Keratinocyte (primary cell): ENCODE data around the gene ERC2. TPM values are rescaled to one million over a fixed set of nuclear protein-coding genes. Genes with fewer than 3 reads are reported as not detected.

Experiments
- DNase-seq: peaks from one replicate; pipeline ENCODE4 v3.0.0-alpha.2; 2011; ENCODE audit warnings: low read depth, missing footprints, low spot score
- FAIRE-seq: peaks from 2 replicates; lab custom pipeline; 2011; peaks lifted over from hg19 to GRCh38; lab: Jason Lieb, UNC
- H2AFZ ChIP-seq: 2 replicates; pipeline ENCODE4 v1.6.0; 2012; ENCODE audit warnings: low read length, control low read depth, inconsistent platforms; ENCODE audit not compliant: control insufficient read depth
- H3K27ac ChIP-seq: 2 replicates; pipeline ENCODE4 v1.5.1; 2011; ENCODE audit warnings: low read length; ENCODE audit not compliant: control insufficient read depth, insufficient read depth
- H3K27me3 ChIP-seq: 3 replicates; pipeline ENCODE4 v1.6.0; 2011; ENCODE audit warnings: low read length; ENCODE audit not compliant: control insufficient read depth, insufficient read depth; ENCODE audit errors: extremely low read depth
- H3K36me3 ChIP-seq, 2 experiments: 2 replicates in 1 of 2; 3 replicates in 1 of 2; pipeline ENCODE4 v1.5.1; 2011; ENCODE audit warnings: low read length in 2 of 2, mild to moderate bottlenecking in 1 of 2; ENCODE audit not compliant: control insufficient read depth in 2 of 2, insufficient read depth in 2 of 2; ENCODE audit errors: extremely low read depth in 1 of 2
- H3K4me1 ChIP-seq: 3 replicates; pipeline ENCODE4 v1.5.1; 2011; ENCODE audit warnings: low read length; ENCODE audit not compliant: control insufficient read depth, insufficient read depth; ENCODE audit errors: extremely low read depth
- H3K4me2 ChIP-seq: 3 replicates; pipeline ENCODE4 v1.6.0; 2011; ENCODE audit warnings: low read depth, low read length; ENCODE audit not compliant: control insufficient read depth, insufficient read depth; ENCODE audit errors: extremely low read depth
- H3K4me3 ChIP-seq, 3 experiments: fragments of 200-600 bp in 1 of 3; sonication (generic) in 1 of 3; 2 replicates in 2 of 3; 3 replicates in 1 of 3; pipeline ENCODE4 v1.5.1; 2011 to 2016; ENCODE audit warnings: low read length in 3 of 3, mild to moderate bottlenecking in 3 of 3, control low read depth in 2 of 3, inconsistent platforms in 1 of 3, low read depth in 1 of 3, mixed read lengths in 1 of 3, mixed run types in 1 of 3, moderate library complexity in 1 of 3; ENCODE audit not compliant: control insufficient read depth in 2 of 3, insufficient read depth in 2 of 3; ENCODE audit errors: extremely low read depth in 1 of 3
- H3K79me2 ChIP-seq: 2 replicates; pipeline ENCODE4 v1.6.0; 2012; ENCODE audit warnings: low read length; ENCODE audit not compliant: control insufficient read depth, insufficient read depth
- H3K9ac ChIP-seq: 3 replicates; pipeline ENCODE4 v1.6.0; 2011; ENCODE audit warnings: low read length; ENCODE audit not compliant: control insufficient read depth, insufficient read depth; ENCODE audit errors: extremely low read depth
- H3K9me1 ChIP-seq: 3 replicates; pipeline ENCODE4 v1.6.0; 2011; ENCODE audit warnings: low read length; ENCODE audit not compliant: control insufficient read depth, insufficient read depth; ENCODE audit errors: extremely low read depth
- H3K9me3 ChIP-seq: 2 replicates; pipeline ENCODE4 v1.5.1; 2012; ENCODE audit warnings: low read depth, low read length; ENCODE audit not compliant: control insufficient read depth
- H4K20me1 ChIP-seq: 3 replicates; pipeline ENCODE4 v1.6.0; 2011; ENCODE audit warnings: low read length; ENCODE audit not compliant: control insufficient read depth, insufficient read depth; ENCODE audit errors: extremely low read depth
- EZH2 ChIP-seq: IDR thresholded peaks from one replicate; pipeline ENCODE4 v1.6.1; 2012; ENCODE audit warnings: inconsistent platforms, mild to moderate bottlenecking, low read length, moderate library complexity
- dilution Hi-C: fragments of 300-500 bp; cut with MboI; formaldehyde crosslinking; loops from one replicate; pipeline ENCODE4 v1.7.0; 2020; ENCODE audit warnings: low sequenced_read_pairs; ENCODE audit not compliant: extremely low pct_ligation_motif_present
- polyA plus RNA-seq, 5 experiments: library from polyadenylated mRNA; depleted of rRNA in 3 of 5; stranded (reverse) in 3 of 5; stranded (forward) in 1 of 5; unstranded in 1 of 5; fragments of >200 nt; gene quantifications; 1 replicate in 1 of 5; 2 replicates in 3 of 5; 3 replicates in 1 of 5; pipeline versions ENCODE4 v1.2.1 to v1.2.3, GENCODE V29; 2011 to 2012; ENCODE audit warnings: missing spikeins in 2 of 5, low read depth in 1 of 5, low replicate concordance in 1 of 5
- TF ChIP-seq, protein P1 (sequence below), 3 experiments: IDR thresholded peaks in 1 of 3; conservative IDR thresholded peaks in 1 of 3; optimal IDR thresholded peaks in 1 of 3; 2 replicates in 2 of 3; 3 replicates in 1 of 3; pipeline versions ENCODE3 to v1.5.1; 2011; ENCODE audit warnings: low read length in 3 of 3, mild to moderate bottlenecking in 3 of 3, moderate library complexity in 2 of 3, control low read depth in 1 of 3, inconsistent platforms in 1 of 3; ENCODE audit not compliant: insufficient read depth in 2 of 3; ENCODE audit errors: extremely low read depth in 1 of 3

ERC2 gene
- polyA plus RNA-seq, 1 donor (not counting 4 experiments of a cell fraction or from before 2014, with no cell fraction given): 0.08 TPM

DNA sequence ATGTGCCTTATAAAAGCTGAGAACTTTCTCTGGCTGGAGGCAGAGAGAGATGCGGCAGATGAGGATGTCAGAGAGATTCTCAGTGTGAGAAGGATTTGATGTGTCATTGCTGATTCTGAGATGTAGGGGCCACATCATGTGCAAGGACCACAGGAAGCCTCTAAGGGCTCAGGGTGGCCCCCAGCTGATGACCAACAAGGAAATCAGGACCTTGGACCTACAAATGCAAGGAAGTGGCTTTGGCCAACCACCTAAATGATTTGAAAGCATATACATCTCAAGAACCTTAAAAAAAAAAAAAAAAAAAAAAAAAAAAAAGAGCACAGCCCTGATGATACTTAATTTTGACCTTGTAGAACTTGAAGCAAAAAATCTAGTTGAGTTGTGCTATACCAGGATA lies 282.4 kb downstream of the ERC2 start:
- H3K9me3 ChIP-seq: no peaks in the 10 kb centered on the region
- no peak for DNase-seq
- dilution Hi-C loops: no loop called here

DNA sequence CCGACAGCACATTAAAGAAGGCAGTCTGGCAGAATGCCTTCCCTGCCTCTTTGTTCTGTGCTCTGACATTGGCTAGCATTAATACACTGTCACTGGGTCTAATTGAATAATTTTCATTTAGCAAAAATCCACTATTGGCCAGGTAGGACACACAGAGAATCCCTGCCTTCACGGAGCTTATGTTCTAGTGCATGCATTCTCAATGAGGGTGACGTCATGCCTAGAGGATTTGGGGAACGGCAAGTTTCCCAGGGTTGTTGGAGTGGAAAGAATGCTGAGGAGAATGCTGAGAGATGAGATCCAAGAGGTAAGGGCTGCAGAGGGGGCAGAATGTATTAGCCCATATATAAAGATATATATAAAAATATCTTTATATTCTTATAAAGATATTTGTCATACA lies 284.7 kb downstream of the ERC2 start:
- Histone ChIP-seq H3K4me1 (no peaks in the 10 kb centered on the region), H3K9me3 (no peaks in the 10 kb centered on the region), H3K4me2 (no peak overlapping the region), H4K20me1 (no peaks in the 10 kb centered on the region), H3K4me3 (no peak overlapping the region), H3K27ac (no peak overlapping the region), H3K27me3 (no peaks in the 10 kb centered on the region), H3K36me3 (no peaks in the 10 kb centered on the region), H3K79me2 (no peaks in the 10 kb centered on the region), H3K9me1 (no peaks in the 10 kb centered on the region), H2AFZ (no peak overlapping the region), H3K9ac (no peak overlapping the region)
- no peak for DNase-seq
- FAIRE-seq: no peak
- no peak for TF ChIP-seq EZH2
- TF ChIP-seq, protein P1, sequence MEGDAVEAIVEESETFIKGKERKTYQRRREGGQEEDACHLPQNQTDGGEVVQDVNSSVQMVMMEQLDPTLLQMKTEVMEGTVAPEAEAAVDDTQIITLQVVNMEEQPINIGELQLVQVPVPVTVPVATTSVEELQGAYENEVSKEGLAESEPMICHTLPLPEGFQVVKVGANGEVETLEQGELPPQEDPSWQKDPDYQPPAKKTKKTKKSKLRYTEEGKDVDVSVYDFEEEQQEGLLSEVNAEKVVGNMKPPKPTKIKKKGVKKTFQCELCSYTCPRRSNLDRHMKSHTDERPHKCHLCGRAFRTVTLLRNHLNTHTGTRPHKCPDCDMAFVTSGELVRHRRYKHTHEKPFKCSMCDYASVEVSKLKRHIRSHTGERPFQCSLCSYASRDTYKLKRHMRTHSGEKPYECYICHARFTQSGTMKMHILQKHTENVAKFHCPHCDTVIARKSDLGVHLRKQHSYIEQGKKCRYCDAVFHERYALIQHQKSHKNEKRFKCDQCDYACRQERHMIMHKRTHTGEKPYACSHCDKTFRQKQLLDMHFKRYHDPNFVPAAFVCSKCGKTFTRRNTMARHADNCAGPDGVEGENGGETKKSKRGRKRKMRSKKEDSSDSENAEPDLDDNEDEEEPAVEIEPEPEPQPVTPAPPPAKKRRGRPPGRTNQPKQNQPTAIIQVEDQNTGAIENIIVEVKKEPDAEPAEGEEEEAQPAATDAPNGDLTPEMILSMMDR (optimal IDR thresholded peaks at IDR 0.05 in 1 of 3, IDR thresholded peaks at IDR 0.05 in 1 of 3, conservative IDR thresholded peaks at IDR 0.05 in 1 of 3; ENCODE audit: extremely low read depth in 1 of 3, insufficient read depth in 2 of 3, low read length in 3 of 3): no peak
- dilution Hi-C loops: no loop called here

More for the DNA sequence above, 282.4 kb downstream of the ERC2 start:
- TF ChIP-seq, protein P1 (optimal IDR thresholded peaks at IDR 0.05 in 1 of 3, IDR thresholded peaks at IDR 0.05 in 1 of 3, conservative IDR thresholded peaks at IDR 0.05 in 1 of 3; ENCODE audit: extremely low read depth in 1 of 3, insufficient read depth in 2 of 3, low read length in 3 of 3): no peak
- no peak for TF ChIP-seq EZH2
- no peak overlapping the region for H3K9ac ChIP-seq
- H3K27me3 ChIP-seq: no peaks in the 10 kb centered on the region
- FAIRE-seq: no peak
- H3K4me1 ChIP-seq: no peaks in the 10 kb centered on the region
- H3K36me3 ChIP-seq: no peaks in the 10 kb centered on the region
- no peak overlapping the region for H3K4me2 ChIP-seq
- no peaks in the 10 kb centered on the region for H3K9me1 ChIP-seq
- no peak overlapping the region for H3K4me3 ChIP-seq
- no peaks in the 10 kb centered on the region for H3K79me2 ChIP-seq
- no peak overlapping the region for H3K27ac ChIP-seq
- H4K20me1 ChIP-seq: no peaks in the 10 kb centered on the region
- no peak overlapping the region for H2AFZ ChIP-seq
